GM23338 (cell line): ENCODE measurements around the gene EFHB. TPM values are rescaled to one million over a fixed set of nuclear protein-coding genes. Genes with fewer than 3 reads are reported as not detected.

Experiments
- ATAC-seq: fragments of 200-7000 bp; cut with Tn5 transposase; 3 replicates; pipeline ENCODE4 v1.9.1; 2020
- DNase-seq: peaks from one replicate; pipeline ENCODE4 v3.0.0-alpha.2; 2015; ENCODE audit warnings: low spot score
- H2AFZ ChIP-seq: fragments of 200-600 bp; sonication (generic); 2 replicates; pipeline ENCODE4 v1.8.0; 2016; ENCODE audit warnings: antibody characterized with exemption, mild to moderate bottlenecking, moderate library complexity
- H3F3A ChIP-seq: fragments of 200-600 bp; sonication (generic); replicated peaks from 2 replicates; pipeline ENCODE4 v1.8.0; 2017; ENCODE audit warnings: antibody characterized with exemption, mixed run types, low read depth
- H3K27ac ChIP-seq: fragments of 200-600 bp; sonication (generic); 2 replicates; pipeline ENCODE4 v1.6.1; 2016; ENCODE audit warnings: low read depth
- H3K27me3 ChIP-seq: fragments of 200-600 bp; sonication (generic); 2 replicates; pipeline ENCODE4 v1.8.0; 2016; ENCODE audit warnings: mild to moderate bottlenecking, mixed run types, moderate library complexity; ENCODE audit not compliant: insufficient read depth
- H3K36me3 ChIP-seq: fragments of 200-600 bp; sonication (generic); 2 replicates; pipeline ENCODE4 v1.8.0; 2016; ENCODE audit warnings: mild to moderate bottlenecking; ENCODE audit not compliant: insufficient read depth
- H3K4me1 ChIP-seq: fragments of 200-600 bp; sonication (generic); 2 replicates; pipeline ENCODE4 v1.8.0; 2016; ENCODE audit warnings: mild to moderate bottlenecking, moderate library complexity; ENCODE audit not compliant: insufficient read depth
- H3K4me2 ChIP-seq: fragments of 200-600 bp; sonication (generic); 2 replicates; pipeline ENCODE4 v1.7.1; 2017; ENCODE audit warnings: mixed run types
- H3K4me3 ChIP-seq: fragments of 200-600 bp; sonication (generic); 2 replicates; pipeline ENCODE4 v1.6.1; 2016; ENCODE audit warnings: mixed run types
- H3K79me2 ChIP-seq: fragments of 200-600 bp; sonication (generic); replicated peaks from 2 replicates; pipeline ENCODE4 v1.8.0; 2017; ENCODE audit warnings: mild to moderate bottlenecking; ENCODE audit not compliant: insufficient read depth
- H3K9me2 ChIP-seq: fragments of 200-600 bp; sonication (generic); 2 replicates; pipeline ENCODE4 v1.8.0; 2017; ENCODE audit not compliant: insufficient read depth
- H4K20me1 ChIP-seq: fragments of 200-600 bp; sonication (generic); replicated peaks from 2 replicates; pipeline ENCODE4 v1.8.0; 2017; ENCODE audit warnings: mild to moderate bottlenecking; ENCODE audit not compliant: insufficient read depth
- H3K27ac Mint-ChIP-seq: 2 replicates; pipeline ENCODE4 v1.8.0; 2020; ENCODE audit warnings: inconsistent platforms, mild to moderate bottlenecking, moderate library complexity, mixed read lengths
- H3K27me3 Mint-ChIP-seq: 3 replicates; pipeline ENCODE4 v1.8.0; 2022; ENCODE audit warnings: low read depth, mild to moderate bottlenecking, moderate library complexity, mixed read lengths, inconsistent platforms; ENCODE audit not compliant: insufficient read depth, poor library complexity
- H3K36me3 Mint-ChIP-seq: 3 replicates; pipeline ENCODE4 v1.8.0; 2021; ENCODE audit warnings: low read depth, mild to moderate bottlenecking, inconsistent platforms, moderate library complexity, mixed read lengths
- H3K4me1 Mint-ChIP-seq: 3 replicates; pipeline ENCODE4 v1.8.0; 2020; ENCODE audit warnings: mild to moderate bottlenecking, inconsistent platforms, mixed read lengths
- H3K4me3 Mint-ChIP-seq: 3 replicates; pipeline ENCODE4 v1.8.0; 2021; ENCODE audit warnings: moderate library complexity, mild to moderate bottlenecking, inconsistent platforms, mixed read lengths
- H3K9me3 Mint-ChIP-seq: 3 replicates; pipeline ENCODE4 v1.8.0; 2020; ENCODE audit warnings: moderate library complexity, mild to moderate bottlenecking, inconsistent platforms, mixed read lengths
- CREB1 ChIP-seq: fragments of 250-450 bp; sonication (Bioruptor Pico); IDR thresholded peaks from 2 replicates; pipeline ENCODE4 v1.5.0; 2020; ENCODE audit warnings: low read depth, mild to moderate bottlenecking, moderate library complexity
- CTCF ChIP-seq, 2 experiments: fragments of 200-600 bp in 1 of 2; sonication (generic) in 1 of 2; conservative IDR thresholded peaks; 2 replicates each; pipeline versions ENCODE4 v1.5.1 to v1.6.1; 2016 to 2017; ENCODE audit warnings: antibody characterized with exemption in 2 of 2, low read depth in 2 of 2, mild to moderate bottlenecking in 2 of 2, moderate library complexity in 1 of 2
- ETS1 ChIP-seq: IDR thresholded peaks from 2 replicates; pipeline ENCODE4 v1.6.1; 2016; ENCODE audit warnings: antibody characterized with exemption
- EZH2 ChIP-seq: fragments of 200-600 bp; sonication (generic); IDR thresholded peaks from one replicate; pipeline ENCODE4 v1.8.0; 2017; ENCODE audit warnings: antibody characterized with exemption, mild to moderate bottlenecking, low read depth; ENCODE audit not compliant: unreplicated experiment
- EZH2phosphoT487 ChIP-seq: fragments of 200-600 bp; sonication (generic); IDR thresholded peaks from one replicate; pipeline ENCODE4 v1.8.1; 2018; ENCODE audit warnings: antibody characterized with exemption; ENCODE audit not compliant: unreplicated experiment
- JUNB ChIP-seq: IDR thresholded peaks from one replicate; pipeline ENCODE4 v1.6.1; 2016; ENCODE audit warnings: antibody characterized with exemption; ENCODE audit not compliant: unreplicated experiment
- NANOG ChIP-seq: IDR thresholded peaks from 2 replicates; pipeline ENCODE4 v1.6.1; 2016; ENCODE audit warnings: antibody characterized with exemption, borderline replicate concordance
- POLR2AphosphoS5 ChIP-seq: IDR thresholded peaks from 2 replicates; pipeline ENCODE4 v1.6.1; 2016; ENCODE audit warnings: antibody characterized with exemption, low read depth
- ZNF114 ChIP-seq: fragments of 250-450 bp; sonication (Bioruptor Pico); IDR thresholded peaks from 2 replicates; pipeline ENCODE4 v1.5.0; 2020; ENCODE audit warnings: mild to moderate bottlenecking, moderate library complexity
- ZNF331 ChIP-seq: fragments of 250-450 bp; sonication (Bioruptor Pico); IDR thresholded peaks from 2 replicates; pipeline ENCODE4 v1.5.0; 2020; ENCODE audit warnings: low read depth, mild to moderate bottlenecking, moderate library complexity
- ZNF462 ChIP-seq: fragments of 250-450 bp; sonication (Bioruptor Pico); IDR thresholded peaks from 2 replicates; pipeline ENCODE4 v1.5.0; 2020; ENCODE audit warnings: mild to moderate bottlenecking, moderate library complexity
- polyA plus RNA-seq: library from polyadenylated mRNA; unstranded; fragments of >200 nt; fragmentation: Nextera tagmentation; extraction: Ambion mirVana; gene quantifications from 2 replicates; pipeline ENCODE4 v1.2.1, GENCODE V29; 2016
- total RNA-seq: library from RNA; depleted of rRNA; stranded (reverse); fragments of >200 nt; shearing (Covaris generic); gene quantifications from 2 replicates; pipeline ENCODE4 v1.2.3, GENCODE V29; 2014
- TF ChIP-seq, protein P1 (sequence below): IDR thresholded peaks from one replicate; pipeline ENCODE4 v1.6.1; 2018; ENCODE audit warnings: antibody characterized with exemption; ENCODE audit not compliant: unreplicated experiment

The EFHB gene
- total and polyA plus RNA-seq, 2 experiments from 2014 or later: 0.35 to 0.68 TPM

DNA sequence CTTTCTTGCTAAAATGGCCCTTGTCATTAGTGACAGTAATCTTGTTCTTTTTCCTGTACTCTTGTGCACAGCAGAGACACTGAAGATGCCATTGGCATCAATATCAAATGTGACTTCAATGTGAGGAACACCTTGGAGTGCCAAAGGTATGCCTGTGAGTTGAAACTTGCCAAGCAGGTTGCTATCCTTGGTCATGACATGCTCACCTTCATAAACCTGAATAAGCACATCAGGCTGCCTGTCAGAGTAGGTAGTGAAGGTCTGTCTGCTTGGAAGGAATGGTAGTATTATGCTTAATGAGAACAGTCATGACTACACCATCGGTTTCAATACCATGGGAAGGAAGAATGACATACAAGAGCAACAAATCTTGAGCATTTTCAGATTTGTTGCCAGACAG lies 6.6 kb upstream of the EFHB start:
- DNase-seq (no peak), ATAC-seq (no peak)
- Histone ChIP-seq H3K27ac (no peak overlapping the region), H3K36me3 (no peaks in the 10 kb centered on the region), H3F3A (no peaks in the 10 kb centered on the region), H3K9me2 (0 out of 2 replicates have a peak, but pooled peaks cover 3% of the 10 kb centered on the region), H3K4me2 (no peak overlapping the region), H3K27me3 (no peaks in the 10 kb centered on the region), H4K20me1 (no peaks in the 10 kb centered on the region), H3K4me1 (peaks cover 2% of the 10 kb centered on the region; the same call in 1 of the 2 replicates), H3K79me2 (no peaks in the 10 kb centered on the region), H3K4me3 (no peak overlapping the region), H2AFZ (no peak overlapping the region)
- Mint-ChIP-seq H3K27ac (no peak overlapping the region), H3K36me3 (peaks cover 7% of the 10 kb centered on the region), H3K4me3 (no peak overlapping the region), H3K4me1 (peaks cover 2% of the 10 kb centered on the region; the same call in 2 of the 3 replicates), H3K9me3 (peaks cover 11% of the 10 kb centered on the region; the same call in 2 of the 3 replicates), H3K27me3 (no peaks in the 10 kb centered on the region)
- no peak for TF ChIP-seq JUNB
- no peak for TF ChIP-seq ZNF114 (CRISPR knock-in tag)
- no peak for TF ChIP-seq ETS1
- no peak for TF ChIP-seq ZNF462 (CRISPR knock-in tag)
- no peak for TF ChIP-seq CTCF (conservative IDR thresholded peaks at IDR 0.05; ENCODE audit: low read depth in 2 of 2)
- TF ChIP-seq EZH2: no peak
- TF ChIP-seq NANOG: no peak
- no peak for TF ChIP-seq EZH2phosphoT487
- TF ChIP-seq CREB1 (CRISPR knock-in tag): no peak
- no peak for TF ChIP-seq POLR2AphosphoS5
- TF ChIP-seq, protein P1, sequence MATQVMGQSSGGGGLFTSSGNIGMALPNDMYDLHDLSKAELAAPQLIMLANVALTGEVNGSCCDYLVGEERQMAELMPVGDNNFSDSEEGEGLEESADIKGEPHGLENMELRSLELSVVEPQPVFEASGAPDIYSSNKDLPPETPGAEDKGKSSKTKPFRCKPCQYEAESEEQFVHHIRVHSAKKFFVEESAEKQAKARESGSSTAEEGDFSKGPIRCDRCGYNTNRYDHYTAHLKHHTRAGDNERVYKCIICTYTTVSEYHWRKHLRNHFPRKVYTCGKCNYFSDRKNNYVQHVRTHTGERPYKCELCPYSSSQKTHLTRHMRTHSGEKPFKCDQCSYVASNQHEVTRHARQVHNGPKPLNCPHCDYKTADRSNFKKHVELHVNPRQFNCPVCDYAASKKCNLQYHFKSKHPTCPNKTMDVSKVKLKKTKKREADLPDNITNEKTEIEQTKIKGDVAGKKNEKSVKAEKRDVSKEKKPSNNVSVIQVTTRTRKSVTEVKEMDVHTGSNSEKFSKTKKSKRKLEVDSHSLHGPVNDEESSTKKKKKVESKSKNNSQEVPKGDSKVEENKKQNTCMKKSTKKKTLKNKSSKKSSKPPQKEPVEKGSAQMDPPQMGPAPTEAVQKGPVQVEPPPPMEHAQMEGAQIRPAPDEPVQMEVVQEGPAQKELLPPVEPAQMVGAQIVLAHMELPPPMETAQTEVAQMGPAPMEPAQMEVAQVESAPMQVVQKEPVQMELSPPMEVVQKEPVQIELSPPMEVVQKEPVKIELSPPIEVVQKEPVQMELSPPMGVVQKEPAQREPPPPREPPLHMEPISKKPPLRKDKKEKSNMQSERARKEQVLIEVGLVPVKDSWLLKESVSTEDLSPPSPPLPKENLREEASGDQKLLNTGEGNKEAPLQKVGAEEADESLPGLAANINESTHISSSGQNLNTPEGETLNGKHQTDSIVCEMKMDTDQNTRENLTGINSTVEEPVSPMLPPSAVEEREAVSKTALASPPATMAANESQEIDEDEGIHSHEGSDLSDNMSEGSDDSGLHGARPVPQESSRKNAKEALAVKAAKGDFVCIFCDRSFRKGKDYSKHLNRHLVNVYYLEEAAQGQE: no peak
- no peak for TF ChIP-seq ZNF331
